ENCODE data around the gene AFF2. TPM values are rescaled to one million over a fixed set of nuclear protein-coding genes. Genes with fewer than 3 reads are reported as not detected.
A peak's percentile ranks its signal among the peaks of the same experiment; 100 is the strongest.

Gene AFF2
- polyA plus RNA-seq, 1 experiment = 0.04 TPM

DNA sequence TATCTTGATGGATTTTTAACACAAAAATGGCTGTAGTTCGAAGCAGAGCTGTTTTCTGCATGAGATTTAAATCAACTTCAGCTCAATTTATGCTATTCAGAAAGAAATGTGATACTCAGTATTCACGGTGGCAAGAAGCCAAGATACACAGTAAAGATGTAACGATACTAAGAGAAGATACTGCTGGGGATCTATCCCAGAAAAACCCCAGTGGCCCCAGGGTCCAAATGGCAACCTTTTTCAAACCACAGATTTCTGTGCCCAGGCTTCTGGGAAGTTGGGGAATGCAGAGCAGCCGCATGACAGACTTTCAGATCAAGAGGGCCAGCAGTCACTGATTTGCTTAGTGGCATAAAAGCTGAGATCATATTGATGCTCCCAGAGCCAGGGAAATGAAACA lies 353.9 kb downstream of the AFF2 start:
- Histone ChIP-seq H3K27me3 (ENCODE audit: control insufficient read depth, insufficient read depth, low read length) (no peaks in the 10 kb centered on the region), H3K9me3 (ENCODE audit: control insufficient read depth, insufficient read depth, low read length) (no peaks in the 10 kb centered on the region), H3K27ac (ENCODE audit: low read depth, low read length) (no peak overlapping the region), H3K4me3 (ENCODE audit: low read depth, low read length) (no peak overlapping the region)
- TF ChIP-seq CTCF (IDR thresholded peaks at IDR 0.05; ENCODE audit: low read depth, low read length) = no peak
- CTCF ChIA-PET = no interaction called here
- no peak for DNase-seq (ENCODE audit: low read depth, low spot score)
- POLR2A ChIA-PET = no interaction called here

DNA sequence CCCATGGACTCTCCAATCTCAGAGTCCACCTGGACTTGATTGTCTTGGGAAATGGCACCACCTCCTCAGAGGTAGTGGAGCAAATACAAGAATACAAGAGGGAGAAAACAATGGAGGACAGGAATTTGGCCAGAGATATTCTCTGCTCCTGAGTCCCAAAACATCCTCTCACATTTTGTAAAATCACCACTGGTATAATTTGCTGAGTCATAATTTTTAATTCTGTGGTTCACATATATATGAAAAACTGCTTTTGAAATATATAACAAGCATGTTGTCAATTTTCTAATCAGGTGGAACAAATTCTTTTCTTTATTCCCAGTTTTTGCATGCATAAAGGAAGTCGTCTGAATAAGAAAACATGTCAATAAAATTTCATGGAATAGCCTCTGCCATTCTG lies 356.1 kb downstream of the AFF2 start:
- ChIA-PET POLR2A (no interaction called here), CTCF (no interaction called here)
- no peaks in the 10 kb centered on the region for H3K9me3 ChIP-seq (ENCODE audit: control insufficient read depth, insufficient read depth, low read length)
- DNase-seq (ENCODE audit: low read depth, low spot score) = no peak
- H3K27me3 ChIP-seq (ENCODE audit: control insufficient read depth, insufficient read depth, low read length) = no peaks in the 10 kb centered on the region
- H3K27ac ChIP-seq (ENCODE audit: low read depth, low read length) = no peak overlapping the region
- no peak overlapping the region for H3K4me3 ChIP-seq (ENCODE audit: low read depth, low read length)
- TF ChIP-seq CTCF (IDR thresholded peaks at IDR 0.05; ENCODE audit: low read depth, low read length) = no peak

- no peaks in the 10 kb centered on the region for H3K27me3 ChIP-seq (ENCODE audit: control insufficient read depth, insufficient read depth, low read length)
- DNase-seq (ENCODE audit: low read depth, low spot score) = no peak
- POLR2A ChIA-PET = no interaction called here
- no peaks in the 10 kb centered on the region for H3K9me3 ChIP-seq (ENCODE audit: control insufficient read depth, insufficient read depth, low read length)
- H3K4me3 ChIP-seq (ENCODE audit: low read depth, low read length) = no peak overlapping the region
- TF ChIP-seq CTCF (IDR thresholded peaks at IDR 0.05; ENCODE audit: low read depth, low read length) = no peak
- no peak overlapping the region for H3K27ac ChIP-seq (ENCODE audit: low read depth, low read length)
- CTCF ChIA-PET = no interaction called here
Measured at GRCh38 chrX:148865277-148866210, 365.1 kb downstream of the AFF2 start.

GRCh38 chrX:148867596-148867995 lies 367.2 kb downstream of the AFF2 start:
- Histone ChIP-seq H3K9me3 (ENCODE audit: control insufficient read depth, insufficient read depth, low read length) (no peaks in the 10 kb centered on the region), H3K4me3 (ENCODE audit: low read depth, low read length) (no peak overlapping the region), H3K27me3 (ENCODE audit: control insufficient read depth, insufficient read depth, low read length) (no peaks in the 10 kb centered on the region), H3K27ac (ENCODE audit: low read depth, low read length) (no peak overlapping the region)
- ChIA-PET CTCF (no interaction called here), POLR2A (no interaction called here)
- DNase-seq (ENCODE audit: low read depth, low spot score) = no peak
- TF ChIP-seq CTCF (IDR thresholded peaks at IDR 0.05; ENCODE audit: low read depth, low read length) = no peak

DNA sequence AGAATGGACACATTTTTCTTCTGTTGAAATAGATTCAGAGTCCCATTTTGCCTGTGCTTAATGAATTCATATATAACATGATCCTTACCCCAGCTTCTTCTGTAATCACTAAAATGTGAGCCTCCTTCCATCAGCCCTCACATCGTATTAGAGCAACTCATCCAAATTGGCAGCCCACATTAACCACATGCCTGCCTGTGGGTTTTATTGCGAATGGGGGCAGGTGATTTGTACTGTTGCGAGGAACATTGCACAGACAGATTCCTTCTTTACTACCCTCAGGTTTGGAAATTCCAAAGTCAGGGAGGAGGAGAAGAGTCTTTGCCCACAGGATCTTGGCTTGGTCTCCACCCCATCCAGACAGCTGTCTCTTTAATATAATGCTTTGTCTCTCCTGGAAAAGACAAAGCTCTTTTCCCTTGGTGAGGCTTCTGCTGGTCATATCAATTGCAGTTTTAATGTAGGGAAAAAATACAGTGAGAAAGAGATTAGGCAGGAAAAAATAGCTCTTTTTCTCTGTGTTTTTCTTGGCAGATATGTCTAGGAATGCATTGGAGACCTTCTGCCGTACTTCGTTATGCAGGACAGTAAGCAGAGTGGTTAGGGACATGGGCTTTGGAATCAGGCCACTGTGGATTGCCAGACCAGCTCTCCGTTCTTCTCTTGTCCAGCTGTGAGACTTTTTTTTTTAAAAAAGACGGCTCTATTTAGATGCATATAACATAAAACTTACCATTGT lies 371.2 kb downstream of the AFF2 start:
- H3K9me3 ChIP-seq (ENCODE audit: control insufficient read depth, insufficient read depth, low read length) = no peaks in the 10 kb centered on the region
- ChIA-PET POLR2A (no interaction called here), CTCF (interaction anchor here (0.6 kb wide), 1 partner anchor 10 kb away, joined by 3 read pairs; no protein-coding TSS in a partner anchor)
- no peaks in the 10 kb centered on the region for H3K27me3 ChIP-seq (ENCODE audit: control insufficient read depth, insufficient read depth, low read length)
- no peak overlapping the region for H3K27ac ChIP-seq (ENCODE audit: low read depth, low read length)
- no peak for TF ChIP-seq CTCF (IDR thresholded peaks at IDR 0.05; ENCODE audit: low read depth, low read length)
- no peak overlapping the region for H3K4me3 ChIP-seq (ENCODE audit: low read depth, low read length)
- DNase-seq (ENCODE audit: low read depth, low spot score) = peak; percentile 49
